Trophoblast cell (in vitro differentiated cells and primary cell): ENCODE measurements around the gene GATAD1.
A peak's percentile ranks its signal among the peaks of the same experiment; 100 is the strongest.

Experiments used
- DNase-seq, 2 donors: peaks; one replicate each; pipeline ENCODE4 v3.0.0-alpha.2; 2016
- H2AFZ ChIP-seq: 2 replicates; pipeline ENCODE4 v1.6.1; 2013; ENCODE audit warnings: low read length, moderate library complexity, mild to moderate bottlenecking; ENCODE audit not compliant: insufficient read depth, poor library complexity
- H2AK5ac ChIP-seq: 2 replicates; pipeline ENCODE4 v1.6.1; 2013; ENCODE audit warnings: mild to moderate bottlenecking, low read length
- H2BK120ac ChIP-seq: 2 replicates; pipeline ENCODE4 v1.6.1; 2013; ENCODE audit warnings: low read length, mild to moderate bottlenecking, moderate library complexity; ENCODE audit not compliant: insufficient read depth, poor library complexity
- H2BK12ac ChIP-seq: 2 replicates; pipeline ENCODE4 v1.6.1; 2013; ENCODE audit warnings: mild to moderate bottlenecking, low read length, moderate library complexity
- H2BK5ac ChIP-seq: 2 replicates; pipeline ENCODE4 v1.6.1; 2013; ENCODE audit warnings: low read length, low read depth, moderate library complexity, mild to moderate bottlenecking; ENCODE audit not compliant: poor library complexity
- H3K14ac ChIP-seq: 2 replicates; pipeline ENCODE4 v1.6.1; 2013; ENCODE audit warnings: mild to moderate bottlenecking, low read length
- H3K18ac ChIP-seq: 2 replicates; pipeline ENCODE4 v1.6.1; 2013; ENCODE audit warnings: mild to moderate bottlenecking, low read length
- H3K23ac ChIP-seq: 2 replicates; pipeline ENCODE4 v1.6.1; 2013; ENCODE audit warnings: low read length
- H3K27ac ChIP-seq: 2 replicates; pipeline ENCODE4 v1.5.1; 2013; ENCODE audit warnings: low read depth, mild to moderate bottlenecking, inconsistent platforms, low read length, moderate library complexity
- H3K27me3 ChIP-seq: 2 replicates; pipeline ENCODE4 v1.6.1; 2013; ENCODE audit warnings: inconsistent platforms, mild to moderate bottlenecking, low read length, moderate library complexity; ENCODE audit not compliant: insufficient read depth
- H3K36me3 ChIP-seq, 2 experiments: 1 replicate in 1 of 2; 2 replicates in 1 of 2; pipeline ENCODE4 v1.6.1; 2013; ENCODE audit warnings: low read length in 2 of 2, mild to moderate bottlenecking in 2 of 2, moderate library complexity in 1 of 2; ENCODE audit not compliant: insufficient read depth in 2 of 2, control insufficient read depth in 1 of 2
- H3K4ac ChIP-seq: 2 replicates; pipeline ENCODE4 v1.6.1; 2013; ENCODE audit warnings: low read depth, mild to moderate bottlenecking, low read length, moderate library complexity
- H3K4me1 ChIP-seq, 2 experiments: 1 replicate in 1 of 2; 2 replicates in 1 of 2; pipeline ENCODE4 v1.6.1; 2013; ENCODE audit warnings: low read length in 2 of 2, mild to moderate bottlenecking in 2 of 2, moderate library complexity in 1 of 2; ENCODE audit not compliant: insufficient read depth in 2 of 2, control insufficient read depth in 1 of 2
- H3K4me2 ChIP-seq: 2 replicates; pipeline ENCODE4 v1.6.1; 2013; ENCODE audit warnings: inconsistent platforms, mild to moderate bottlenecking, low read length, moderate library complexity
- H3K4me3 ChIP-seq: 2 replicates; pipeline ENCODE4 v1.5.1; 2013; ENCODE audit warnings: mild to moderate bottlenecking, low read depth, low read length, inconsistent platforms
- H3K79me1 ChIP-seq: one replicate; pipeline ENCODE4 v1.6.1; 2013; ENCODE audit warnings: low read length
- H3K79me2 ChIP-seq: 2 replicates; pipeline ENCODE4 v1.6.1; 2013; ENCODE audit warnings: low read length, mild to moderate bottlenecking; ENCODE audit not compliant: control insufficient read depth, insufficient read depth, poor library complexity
- H3K9ac ChIP-seq: 2 replicates; pipeline ENCODE4 v1.6.1; 2013; ENCODE audit warnings: mild to moderate bottlenecking, low read length
- H3K9me3 ChIP-seq: 2 replicates; pipeline ENCODE4 v1.6.1; 2013; ENCODE audit warnings: low read depth, mild to moderate bottlenecking, control low read depth, inconsistent platforms, low read length; ENCODE audit not compliant: insufficient read depth
- H4K12ac ChIP-seq: 2 replicates; pipeline ENCODE4 v1.6.1; 2013; ENCODE audit warnings: low read depth, mild to moderate bottlenecking, low read length, moderate library complexity
- H4K8ac ChIP-seq: 2 replicates; pipeline ENCODE4 v1.6.1; 2013; ENCODE audit warnings: low read depth, mild to moderate bottlenecking, low read length, moderate library complexity
- H4K91ac ChIP-seq: one replicate; pipeline ENCODE4 v1.6.1; 2013; ENCODE audit warnings: low read depth, mild to moderate bottlenecking, low read length, moderate library complexity
- WGBS: extraction: QIAGEN DNeasy Blood & Tissue Kit; methylation state at CpG from one replicate; pipeline ENCODE4 v1.1.7; 2013; ENCODE audit warnings: missing lambda C conversion rate; ENCODE audit not compliant: insufficient read length, insufficient coverage; ENCODE audit errors: extremely low coverage; 5-methylcytosine and 5-hydroxymethylcytosine counted together

The GATAD1 gene

DNA sequence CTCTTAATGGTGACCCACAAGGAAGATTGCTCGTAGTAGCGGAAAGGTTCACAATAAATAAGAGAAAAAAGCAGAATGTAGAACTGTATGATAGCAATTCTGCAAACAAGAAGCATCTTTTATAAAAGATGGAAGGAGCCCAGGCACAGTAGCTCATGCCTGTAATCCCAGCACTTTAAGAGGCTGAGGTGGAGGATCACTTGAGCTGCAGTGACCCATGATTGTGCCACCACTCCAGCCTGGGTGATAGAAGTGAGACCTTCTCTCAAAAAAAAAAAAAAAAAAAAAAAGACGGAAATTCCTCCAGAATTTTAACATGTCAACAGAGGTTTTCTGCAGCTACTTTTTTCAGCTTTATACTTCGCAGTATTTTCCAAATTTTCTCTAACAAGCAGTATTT is 13.2 kb downstream of the GATAD1 start:
- Histone ChIP-seq H2AFZ (no peak overlapping the region), H2BK5ac (no peak overlapping the region), H4K12ac (no peak overlapping the region), H4K91ac (no peak overlapping the region), H3K36me3 (peaks cover 8 to 9% of the 10 kb centered on the region in 2 experiments), H3K9ac (no peak overlapping the region), H3K79me2 (no peaks in the 10 kb centered on the region), H3K4me2 (no peak overlapping the region), H2BK12ac (no peak overlapping the region), H4K8ac (no peak overlapping the region), H3K27ac (no peak overlapping the region), H3K4me3 (no peak overlapping the region), H3K27me3 (no peaks in the 10 kb centered on the region), H3K4ac (no peak overlapping the region), H3K23ac (no peak overlapping the region), H3K14ac (no peak overlapping the region), H3K9me3 (no peaks in the 10 kb centered on the region), H3K79me1 (no peaks in the 10 kb centered on the region), H2BK120ac (no peak overlapping the region), H3K18ac (no peak overlapping the region), H3K4me1 (peaks cover 2 to 6% of the 10 kb centered on the region in 2 experiments), H2AK5ac (no peak overlapping the region)
- DNase-seq: no peak
- no CpG with 5 or more reads among the region's 4 CpGs for WGBS

DNA sequence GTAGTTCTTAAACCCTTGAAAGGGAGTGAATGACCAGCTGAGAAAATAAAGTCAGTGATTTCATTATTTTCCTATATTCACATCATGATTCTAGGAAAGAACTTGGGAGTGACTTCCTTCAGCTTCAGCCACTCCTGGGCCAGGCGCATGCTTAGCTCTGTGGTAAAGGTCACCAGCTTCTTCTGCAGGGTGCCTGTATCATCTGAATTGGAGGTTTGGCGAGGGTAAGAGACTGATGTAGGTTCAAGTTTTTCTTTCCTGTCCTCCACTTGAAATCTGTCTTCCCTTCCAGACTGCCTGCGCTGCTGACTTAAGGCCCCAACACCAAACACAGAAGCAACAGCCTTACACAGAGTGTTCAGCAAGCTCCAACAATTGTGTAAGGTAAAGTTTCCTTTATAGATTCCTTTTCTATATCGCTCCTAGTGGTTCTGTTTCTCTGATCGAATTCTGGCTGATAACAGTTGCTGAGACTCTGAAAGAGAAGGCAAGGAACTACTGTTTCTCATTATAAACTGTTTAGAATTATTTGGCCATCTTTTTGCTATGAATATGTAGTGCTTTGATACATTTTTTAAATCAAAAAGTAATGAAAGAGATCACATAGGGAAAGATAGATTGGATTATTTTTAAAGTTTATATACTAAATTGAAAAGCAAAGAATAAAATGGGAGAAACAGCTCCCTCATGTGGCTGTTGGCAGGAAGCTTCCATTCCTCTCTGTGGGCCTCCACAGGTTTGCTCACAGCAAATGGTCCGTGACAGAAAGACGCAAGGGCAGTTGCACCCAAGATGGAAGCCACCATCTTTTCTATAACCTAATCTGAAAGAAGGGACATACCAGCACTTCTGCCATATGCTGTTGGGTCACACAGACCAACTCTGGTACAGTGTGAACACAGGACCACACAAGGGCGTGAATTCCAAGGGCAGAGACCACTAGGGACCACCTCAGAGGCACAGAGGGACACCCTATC is 14.0 kb downstream of the GATAD1 start:
- Histone ChIP-seq H3K18ac (no peak overlapping the region), H2BK120ac (no peak overlapping the region), H3K4me2 (no peak overlapping the region), H3K27me3 (no peaks in the 10 kb centered on the region), H2AFZ (no peak overlapping the region), H3K23ac (no peak overlapping the region), H3K27ac (no peak overlapping the region), H2BK12ac (peak overlapping the region; percentile 48), H4K12ac (no peak overlapping the region), H3K79me1 (no peaks in the 10 kb centered on the region), H3K79me2 (no peaks in the 10 kb centered on the region), H3K9me3 (no peaks in the 10 kb centered on the region), H3K14ac (no peak overlapping the region), H3K4ac (no peak overlapping the region), H3K36me3 (peaks cover 3 to 7% of the 10 kb centered on the region in 2 experiments), H2AK5ac (no peak overlapping the region), H4K91ac (no peak overlapping the region), H2BK5ac (peak overlapping the region; percentile 27), H3K9ac (peak overlapping the region; percentile 5), H3K4me3 (no peak overlapping the region), H3K4me1 (peaks cover 2 to 6% of the 10 kb centered on the region in 2 experiments), H4K8ac (peak overlapping the region; percentile 1)
- no CpG with 5 or more reads among the region's 8 CpGs for WGBS
- DNase-seq: peak; percentile 27 to 71

DNA sequence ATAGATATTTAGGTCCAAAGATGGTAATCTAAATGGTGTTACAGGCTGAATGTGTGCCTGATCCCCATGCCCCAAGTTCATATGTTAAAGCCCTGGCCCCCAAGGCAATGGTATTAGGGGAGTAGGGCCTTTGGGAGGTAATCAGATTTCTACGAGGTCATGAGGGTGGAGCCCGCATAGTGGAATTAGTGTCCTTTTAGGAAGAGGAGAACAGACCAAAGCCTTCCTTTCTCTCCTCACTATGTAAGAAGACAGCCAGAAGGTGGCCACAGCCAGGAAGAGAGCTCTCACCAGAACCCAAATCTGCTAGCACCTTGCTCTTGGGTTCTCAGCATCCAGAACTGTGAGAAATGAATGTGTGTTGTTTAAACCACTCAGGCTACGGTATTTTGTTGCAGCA is 15.3 kb downstream of the GATAD1 start:
- no peak overlapping the region for H2BK120ac ChIP-seq
- H4K12ac ChIP-seq: no peak overlapping the region
- H3K23ac ChIP-seq: no peak overlapping the region
- no peak overlapping the region for H3K9ac ChIP-seq
- H3K18ac ChIP-seq: no peak overlapping the region
- peak overlapping the region; percentile 29 for H3K14ac ChIP-seq
- DNase-seq: peak in 1 of 2 donors; percentile 11
- no peak overlapping the region for H2BK5ac ChIP-seq
- no peak overlapping the region for H4K8ac ChIP-seq
- H4K91ac ChIP-seq: peak overlapping the region; percentile 65
- no peak overlapping the region for H2AK5ac ChIP-seq
- no peak overlapping the region for H3K4me3 ChIP-seq
- no peaks in the 10 kb centered on the region for H3K79me1 ChIP-seq
- no peak overlapping the region for H3K4ac ChIP-seq
- H3K27me3 ChIP-seq: no peaks in the 10 kb centered on the region
- H3K36me3 ChIP-seq: peaks cover 1 to 2% of the 10 kb centered on the region in 2 experiments
- H3K27ac ChIP-seq: no peak overlapping the region
- no peaks in the 10 kb centered on the region for H3K9me3 ChIP-seq
- WGBS: no CpG with 5 or more reads among the region's 3 CpGs
- no peak overlapping the region for H2AFZ ChIP-seq
- peak overlapping the region; percentile 66 for H2BK12ac ChIP-seq
- H3K4me2 ChIP-seq: no peak overlapping the region
- H3K79me2 ChIP-seq: no peaks in the 10 kb centered on the region
- peaks cover 2 to 6% of the 10 kb centered on the region in 2 experiments for H3K4me1 ChIP-seq

DNA sequence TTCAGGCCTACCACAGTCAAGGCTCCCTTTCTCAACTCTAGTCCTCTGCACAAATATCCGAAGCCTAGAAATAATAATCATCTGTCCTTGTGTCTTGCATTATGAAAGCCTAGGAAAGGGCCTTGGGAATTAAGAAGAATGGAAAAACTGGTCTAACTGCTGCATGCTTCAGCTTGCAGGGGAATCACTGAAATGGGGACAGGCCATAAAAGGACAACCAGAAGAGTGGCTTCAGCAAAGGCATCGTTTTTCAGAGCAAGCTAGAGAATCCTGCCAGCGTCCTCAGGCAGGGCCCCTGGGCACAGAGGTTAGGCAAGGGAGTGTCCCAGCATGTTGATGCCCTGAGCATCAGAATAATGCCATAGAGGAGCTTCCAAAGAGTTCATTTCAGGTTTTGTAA is 17.2 kb downstream of the GATAD1 start:
- no peak overlapping the region for H3K4me2 ChIP-seq
- peak overlapping the region; percentile 44 for H3K27ac ChIP-seq
- H3K27me3 ChIP-seq: no peaks in the 10 kb centered on the region
- DNase-seq: peak; percentile 80 to 92
- no peak overlapping the region for H4K12ac ChIP-seq
- H3K79me2 ChIP-seq: no peaks in the 10 kb centered on the region
- no peak overlapping the region for H2AFZ ChIP-seq
- no peak overlapping the region for H3K18ac ChIP-seq
- H2BK5ac ChIP-seq: no peak overlapping the region
- no peak overlapping the region for H4K8ac ChIP-seq
- no peak overlapping the region for H3K23ac ChIP-seq
- no peak overlapping the region for H4K91ac ChIP-seq
- no peaks in the 10 kb centered on the region for H3K79me1 ChIP-seq
- peaks cover 2 to 6% of the 10 kb centered on the region in 2 experiments for H3K4me1 ChIP-seq
- H2BK12ac ChIP-seq: no peak overlapping the region
- no CpG with 5 or more reads among the region's 3 CpGs for WGBS
- no peak overlapping the region for H2AK5ac ChIP-seq
- H3K4ac ChIP-seq: no peak overlapping the region
- H2BK120ac ChIP-seq: no peak overlapping the region
- no peaks in the 10 kb centered on the region for H3K9me3 ChIP-seq
- peaks cover 0 to 1% of the 10 kb centered on the region in 2 experiments for H3K36me3 ChIP-seq
- H3K4me3 ChIP-seq: no peak overlapping the region
- no peak overlapping the region for H3K9ac ChIP-seq
- H3K14ac ChIP-seq: no peak overlapping the region
